GM19023 (cell line): ENCODE results near the gene VAV2.

Experiments used
- ATAC-seq: cut with Tn5 transposase; IDR thresholded peaks from one replicate; pipeline ENCODE4 v1.9.1; 2021; ENCODE audit warnings: mild to moderate bottlenecking, moderate library complexity; ENCODE audit not compliant: unreplicated experiment

The VAV2 gene

GRCh38 chr9:133943036-133943780, 48.9 kb downstream of the VAV2 start:
- ATAC-seq, result no peak

GRCh38 chr9:133942206-133942975, 49.7 kb downstream of the VAV2 start:
- ATAC-seq, result no peak

- no peak for ATAC-seq
Observed at GRCh38 chr9:133939845-133940244, 52.3 kb downstream of the VAV2 start.

- ATAC-seq, result no peak
Observed at GRCh38 chr9:133939171-133939785, 52.8 kb downstream of the VAV2 start.

- no peak for ATAC-seq
Observed at GRCh38 chr9:133938753-133939152, 53.4 kb downstream of the VAV2 start.

DNA sequence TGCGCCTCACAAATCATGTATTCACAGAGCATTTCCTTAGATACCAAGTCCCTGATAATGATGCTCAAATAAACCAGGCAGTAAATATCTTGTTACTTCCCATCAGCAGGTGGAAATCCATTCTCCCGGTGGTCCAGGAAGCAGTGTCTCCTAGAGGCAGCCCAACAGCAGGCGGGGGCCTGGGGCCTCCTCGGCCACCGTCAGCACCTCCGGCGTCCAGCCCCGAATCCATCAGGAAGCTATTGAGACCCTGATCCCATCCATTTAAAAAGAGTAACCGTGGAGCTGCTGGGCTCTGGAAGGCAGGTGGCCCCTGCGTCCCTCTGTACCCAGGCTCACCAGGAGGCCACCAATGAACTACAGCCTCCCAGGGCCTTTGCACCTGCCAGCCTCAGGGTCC, 54.0 kb downstream of the VAV2 start:
- ATAC-seq, result no peak

DNA sequence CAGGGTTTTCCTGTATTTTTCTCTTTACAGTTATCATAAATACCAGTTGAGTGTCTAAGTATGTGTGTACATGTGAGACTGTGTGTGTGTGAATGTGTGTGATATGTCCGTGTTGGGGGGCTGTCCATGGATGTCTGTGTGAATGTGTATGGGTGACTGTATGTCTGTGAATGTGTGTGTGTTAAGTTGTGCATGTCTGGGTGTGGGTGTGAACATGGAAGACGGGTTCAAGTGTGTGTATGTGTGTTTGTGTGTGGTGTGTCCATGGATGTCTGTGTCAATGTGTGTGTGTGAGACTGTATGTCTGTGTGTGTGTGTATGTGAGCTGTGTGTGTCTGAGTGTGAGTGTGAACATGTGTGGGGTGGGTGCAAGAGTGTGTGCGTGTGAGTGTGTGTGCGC, 55.0 kb downstream of the VAV2 start:
- no peak for ATAC-seq

- ATAC-seq, result no peak
Observed at GRCh38 chr9:133935328-133936005, 56.7 kb downstream of the VAV2 start.

- no peak for ATAC-seq
Observed at GRCh38 chr9:133934482-133935232, 57.5 kb downstream of the VAV2 start.

DNA sequence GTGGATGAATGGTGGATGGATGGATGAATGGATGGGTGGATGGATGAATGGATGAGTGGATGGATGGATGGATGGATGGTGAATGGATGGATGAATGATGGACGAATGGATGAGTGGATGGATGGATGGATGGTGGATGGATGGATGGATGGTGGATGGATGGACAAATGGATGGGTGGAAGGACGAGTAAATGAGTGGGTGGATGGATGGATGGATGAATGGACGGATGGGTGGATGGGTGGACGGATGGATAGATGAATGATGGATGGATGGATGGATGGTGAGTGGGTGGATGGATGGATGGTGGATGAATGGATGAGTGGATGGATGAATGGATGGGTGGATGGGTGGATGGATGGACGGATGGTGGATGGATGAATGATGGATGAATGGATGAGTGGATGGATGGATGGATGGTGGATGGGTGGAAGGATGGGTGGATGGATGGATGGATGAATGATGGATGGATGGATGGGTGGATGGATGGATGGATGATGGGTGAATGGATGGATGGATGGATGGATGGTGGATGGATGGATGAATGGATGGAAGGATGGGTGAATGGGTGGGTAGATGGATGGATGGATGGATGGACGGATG, 58.6 kb downstream of the VAV2 start:
- ATAC-seq, result no peak

- no peak for ATAC-seq
Observed at GRCh38 chr9:133932633-133933032, 59.5 kb downstream of the VAV2 start.

GRCh38 chr9:133932181-133932580, 59.9 kb downstream of the VAV2 start:
- no peak for ATAC-seq

- ATAC-seq, result no peak
Observed at GRCh38 chr9:133930682-133931485, 61.2 kb downstream of the VAV2 start.

- ATAC-seq, result no peak
Observed at GRCh38 chr9:133930046-133930681, 62.0 kb downstream of the VAV2 start.

- ATAC-seq, result no peak
Observed at GRCh38 chr9:133929599-133929998, 62.5 kb downstream of the VAV2 start.

DNA sequence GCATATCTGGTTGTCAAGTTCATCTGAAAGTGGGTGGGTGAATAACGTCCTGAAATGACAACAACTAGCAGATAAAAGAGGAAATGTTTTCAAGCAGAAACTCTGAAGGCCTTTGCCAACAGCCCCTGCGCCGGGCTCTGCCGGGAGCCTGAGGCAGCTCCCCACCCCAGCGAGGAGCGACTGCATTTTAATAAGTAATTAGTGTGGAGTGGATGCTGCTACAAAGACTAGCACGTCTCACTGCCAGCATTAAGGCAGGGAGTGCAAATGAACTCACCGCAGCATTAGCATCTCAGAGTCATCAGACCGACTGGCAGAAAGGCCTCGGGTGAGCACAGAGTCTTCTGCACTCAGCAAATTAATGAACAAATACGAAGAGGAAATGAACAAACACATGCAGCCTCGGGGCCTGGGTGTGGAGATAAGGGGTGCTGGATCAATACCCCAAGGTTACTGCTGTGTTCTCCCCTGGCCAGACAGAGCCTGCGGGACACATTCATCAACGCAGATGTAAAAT, 63.8 kb downstream of the VAV2 start:
- no peak for ATAC-seq

DNA sequence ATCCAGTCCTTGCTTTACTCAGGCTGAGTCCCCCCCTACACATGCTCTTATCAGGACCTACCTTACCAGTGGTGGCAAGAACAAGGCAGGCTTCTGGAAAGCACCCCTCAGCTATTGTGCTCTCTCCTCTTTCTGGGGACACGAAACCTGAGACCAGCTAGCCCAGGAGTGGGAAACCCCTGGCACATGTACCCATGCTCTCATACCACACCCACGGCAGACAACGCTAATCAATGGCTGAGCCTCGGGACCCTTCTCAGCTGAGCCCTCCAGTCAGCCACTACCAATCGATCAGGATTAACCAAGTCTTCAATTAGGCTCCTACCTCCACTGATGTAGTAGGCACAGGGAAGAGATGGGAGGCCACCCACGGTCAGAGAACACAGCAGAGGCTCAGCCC, 65.1 kb downstream of the VAV2 start:
- ATAC-seq, result no peak

GRCh38 chr9:133926165-133926856, 65.8 kb downstream of the VAV2 start:
- ATAC-seq, result no peak
